Mucosa of descending colon (tissue), 3 donors: Measurements from ENCODE around the gene MCHR2. TPM values are rescaled to one million over a fixed set of nuclear protein-coding genes. Genes with fewer than 3 reads are reported as not detected.

Source experiments
- ATAC-seq: fragments of 200-7000 bp; cut with Tn5 transposase; one replicate; pipeline ENCODE4 v1.9.1; 2020; ENCODE audit warnings: mild to moderate bottlenecking, moderate library complexity
- DNase-seq, 3 donors: peaks; one replicate each; pipeline ENCODE4 v3.0.0-alpha.2; 2020
- H3K36me3 ChIP-seq: fragments of 200-600 bp; one replicate; pipeline ENCODE4 v1.8.0; 2021; ENCODE audit warnings: low read depth, mild to moderate bottlenecking
- H3K4me1 ChIP-seq: fragments of 200-600 bp; one replicate; pipeline ENCODE4 v1.8.0; 2021; ENCODE audit warnings: low read depth, mild to moderate bottlenecking
- H3K4me3 ChIP-seq: fragments of 200-600 bp; one replicate; pipeline ENCODE4 v1.8.0; 2021; ENCODE audit warnings: mild to moderate bottlenecking
- H3K9me3 ChIP-seq: fragments of 200-600 bp; one replicate; pipeline ENCODE4 v1.8.0; 2021; ENCODE audit warnings: mild to moderate bottlenecking
- CTCF ChIP-seq: fragments of 200-600 bp; IDR thresholded peaks from one replicate; pipeline ENCODE4 v1.8.0; 2022; ENCODE audit warnings: antibody characterized with exemption, mild to moderate bottlenecking
- intact Hi-C, 2 donors: fragments of 100-400 bp; cut with DNase I in 1 of 2; cut with micrococcal nuclease in 1 of 2; formaldehyde crosslinking; loops; one replicate each; pipeline versions ENCODE4 v1.11.0 to v1.11.1; 2022; cut with DNase I, micrococcal nuclease
- total RNA-seq, 3 donors: library from RNA; stranded (reverse); fragmentation: NEBNext Ultra II Directional in 2 of 3; extraction: Animal tissue kit (Norgen Biotek cat#: 25700) in 2 of 3; gene quantifications; one replicate each; pipeline versions ENCODE4 v1.2.1 to v1.2.4, GENCODE V29; 2021 to 2023
- donor health status: DM: no; HTN: no; CAD: no; lungs with moderate emphysema.
- donor health status: DM: no; HTN: no; CAD: no.
- donor health status: DM: no; HTN: yes; CAD: no.

Gene MCHR2
- total RNA-seq, 3 donors from 2014 or later, result not detected

DNA sequence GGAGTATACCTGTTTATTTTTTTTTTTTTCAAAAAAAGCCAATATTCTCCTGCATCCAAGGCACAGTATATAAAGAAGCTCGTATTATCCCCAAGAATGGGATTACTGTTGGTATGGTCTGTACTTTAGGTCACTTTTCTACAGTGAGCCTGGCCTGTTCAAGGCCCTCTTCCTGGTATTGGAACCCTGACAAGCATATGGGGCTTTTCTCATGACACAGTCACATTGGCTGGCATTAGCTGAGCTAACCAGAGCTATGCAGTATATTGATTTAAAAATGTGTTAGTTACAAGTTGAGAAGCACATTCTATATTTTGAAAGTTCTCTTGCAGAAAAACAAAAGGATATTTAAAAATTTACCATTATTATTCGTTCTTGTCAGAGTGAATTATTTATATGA is 48.0 kb downstream of the MCHR2 start:
- intact Hi-C loops, result no loop called here
- TF ChIP-seq CTCF, result no peak
- Histone ChIP-seq H3K4me3 (no peak overlapping the region), H3K36me3 (no peaks in the 10 kb centered on the region), H3K4me1 (no peaks in the 10 kb centered on the region), H3K9me3 (no peaks in the 10 kb centered on the region)
- DNase-seq (no peak), ATAC-seq (no peak)

GRCh38 chr6:99943846-99944245 is 50.2 kb downstream of the MCHR2 start:
- DNase-seq (no peak), ATAC-seq (no peak)
- no peak for TF ChIP-seq CTCF
- no peaks in the 10 kb centered on the region for H3K4me1 ChIP-seq
- H3K36me3 ChIP-seq, result no peaks in the 10 kb centered on the region
- no peak overlapping the region for H3K4me3 ChIP-seq
- intact Hi-C loops, result no loop called here
- H3K9me3 ChIP-seq, result no peaks in the 10 kb centered on the region

DNA sequence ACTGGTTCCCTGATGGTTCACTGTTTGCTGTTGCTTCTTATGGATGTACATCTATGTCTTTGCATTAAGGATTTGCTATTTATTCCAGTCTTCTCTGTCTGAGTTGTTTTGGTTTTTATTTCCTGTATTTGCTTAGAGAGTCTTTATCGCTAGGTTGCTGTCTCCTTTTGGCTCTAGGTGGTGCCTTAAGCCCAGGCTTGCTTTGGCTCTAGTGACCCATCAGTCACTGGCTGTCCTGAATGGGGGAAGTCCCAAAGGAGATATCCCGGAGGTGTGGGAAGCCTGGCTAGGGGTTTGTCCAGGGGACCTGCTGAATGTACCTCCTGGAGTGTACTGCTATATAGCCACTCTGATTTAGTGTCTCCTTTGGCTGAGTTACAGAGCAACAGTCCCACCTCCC is 53.4 kb downstream of the MCHR2 start:
- intact Hi-C loops, result no loop called here
- TF ChIP-seq CTCF, result no peak
- no peak for ATAC-seq

GRCh38 chr6:99933129-99933528 is 60.9 kb downstream of the MCHR2 start:
- TF ChIP-seq CTCF, result no peak
- Histone ChIP-seq H3K36me3 (no peaks in the 10 kb centered on the region), H3K4me1 (no peaks in the 10 kb centered on the region), H3K4me3 (no peak overlapping the region), H3K9me3 (no peaks in the 10 kb centered on the region)
- intact Hi-C loops, result no loop called here
- DNase-seq (no peak), ATAC-seq (no peak)

More for the DNA sequence above, 53.4 kb downstream of the MCHR2 start:
- H3K9me3 ChIP-seq, result no peaks in the 10 kb centered on the region
- H3K4me3 ChIP-seq, result no peak overlapping the region
- no peak for DNase-seq
- H3K36me3 ChIP-seq, result no peaks in the 10 kb centered on the region
- no peaks in the 10 kb centered on the region for H3K4me1 ChIP-seq

- DNase-seq, result no peak
- Histone ChIP-seq H3K4me1 (no peaks in the 10 kb centered on the region), H3K9me3 (no peaks in the 10 kb centered on the region), H3K4me3 (no peak overlapping the region), H3K36me3 (no peaks in the 10 kb centered on the region)
- ATAC-seq, result no peak
- intact Hi-C loops, result no loop called here
- no peak for TF ChIP-seq CTCF
Observed at GRCh38 chr6:99912657-99913056, 81.4 kb downstream of the MCHR2 start.
